Lower leg skin (tissue), 4 donors: ENCODE results near the gene SERINC3. TPM values are rescaled to one million over a fixed set of nuclear protein-coding genes. Genes with fewer than 3 reads are reported as not detected.

Experiments
- DNase-seq, 2 donors: peaks; one replicate each; pipeline ENCODE4 v3.0.0-alpha.2; 2019; ENCODE audit warnings: low spot score in 2 of 2
- H3K4me3 ChIP-seq: fragments of 200-600 bp; sonication (generic); 2 replicates; pipeline ENCODE4 v1.5.1; 2017; ENCODE audit warnings: mild to moderate bottlenecking, low read depth; ENCODE audit not compliant: poor library complexity, severe bottlenecking
- POLR2A ChIP-seq, 2 donors: fragments of 450-650 bp; IDR thresholded peaks; one replicate each; pipeline ENCODE4 v1.6.1; 2016 to 2017; ENCODE audit warnings: antibody characterized with exemption in 2 of 2, mild to moderate bottlenecking in 1 of 2, moderate library complexity in 1 of 2
- WGBS, 2 donors: methylation state at CpG; one replicate each; pipeline ENCODE4 v1.1.5; 2018; 5-methylcytosine and 5-hydroxymethylcytosine counted together
- intact Hi-C: fragments of 100-400 bp; cut with DNase I; formaldehyde crosslinking; loops from one replicate; pipeline ENCODE4 v1.15.0; 2023; ENCODE audit warnings: low total_unique reads
- total RNA-seq, 4 donors: library from RNA; depleted of rRNA; stranded (reverse); fragments of >200 nt; gene quantifications; one replicate each; pipeline ENCODE4 v1.1.0, GENCODE V29; 2016
- TF ChIP-seq, protein P1 (sequence below), 3 donors: fragments of 450-650 bp; IDR thresholded peaks; one replicate each; pipeline ENCODE4 v1.5.1; 2016; ENCODE audit warnings: antibody characterized with exemption in 3 of 3, mild to moderate bottlenecking in 3 of 3, moderate library complexity in 2 of 3

Gene SERINC3
- total RNA-seq, 4 donors from 2014 or later = 102 to 142 (median 124) TPM

DNA sequence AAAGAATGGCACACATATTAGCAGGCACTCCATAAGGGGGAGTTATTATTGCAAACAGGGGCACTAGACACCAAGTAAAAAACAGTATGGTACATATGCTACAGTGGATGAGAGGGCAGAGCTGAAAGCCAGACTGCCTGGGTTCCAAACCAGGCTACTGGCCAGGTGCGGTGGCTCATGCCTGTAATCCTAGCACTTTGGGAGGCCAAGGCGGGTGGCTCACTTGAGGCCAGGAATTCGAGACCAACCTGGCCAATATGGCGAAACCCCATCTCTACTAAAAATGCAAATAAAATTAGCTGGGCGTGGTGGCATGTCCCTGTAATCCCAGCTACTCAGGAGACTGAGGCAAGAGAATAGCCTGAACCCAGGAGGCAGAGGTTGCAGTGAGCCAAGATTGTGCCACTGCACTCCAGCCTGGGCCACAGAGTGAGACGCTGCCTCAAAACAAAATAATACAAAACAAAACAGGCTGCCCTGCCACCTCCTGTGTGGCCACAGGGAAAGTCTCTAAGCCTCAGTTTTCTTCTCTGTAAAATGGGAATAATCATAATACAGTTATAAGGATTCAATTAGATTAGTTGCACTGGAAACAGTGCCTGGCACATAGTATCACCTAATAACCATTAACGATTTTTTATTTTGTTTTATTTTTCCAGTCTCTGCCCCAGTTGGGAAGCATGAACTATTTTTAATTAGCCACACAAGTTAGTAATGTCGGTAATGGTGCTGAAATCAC is 53.7 kb downstream of the SERINC3 start:
- H3K4me3 ChIP-seq = no peak overlapping the region
- no peak for DNase-seq
- TF ChIP-seq POLR2A (IDR thresholded peaks at IDR 0.05) = no peak
- TF ChIP-seq, protein P1, sequence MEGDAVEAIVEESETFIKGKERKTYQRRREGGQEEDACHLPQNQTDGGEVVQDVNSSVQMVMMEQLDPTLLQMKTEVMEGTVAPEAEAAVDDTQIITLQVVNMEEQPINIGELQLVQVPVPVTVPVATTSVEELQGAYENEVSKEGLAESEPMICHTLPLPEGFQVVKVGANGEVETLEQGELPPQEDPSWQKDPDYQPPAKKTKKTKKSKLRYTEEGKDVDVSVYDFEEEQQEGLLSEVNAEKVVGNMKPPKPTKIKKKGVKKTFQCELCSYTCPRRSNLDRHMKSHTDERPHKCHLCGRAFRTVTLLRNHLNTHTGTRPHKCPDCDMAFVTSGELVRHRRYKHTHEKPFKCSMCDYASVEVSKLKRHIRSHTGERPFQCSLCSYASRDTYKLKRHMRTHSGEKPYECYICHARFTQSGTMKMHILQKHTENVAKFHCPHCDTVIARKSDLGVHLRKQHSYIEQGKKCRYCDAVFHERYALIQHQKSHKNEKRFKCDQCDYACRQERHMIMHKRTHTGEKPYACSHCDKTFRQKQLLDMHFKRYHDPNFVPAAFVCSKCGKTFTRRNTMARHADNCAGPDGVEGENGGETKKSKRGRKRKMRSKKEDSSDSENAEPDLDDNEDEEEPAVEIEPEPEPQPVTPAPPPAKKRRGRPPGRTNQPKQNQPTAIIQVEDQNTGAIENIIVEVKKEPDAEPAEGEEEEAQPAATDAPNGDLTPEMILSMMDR (IDR thresholded peaks at IDR 0.05) = no peak
- intact Hi-C loops = no loop called here
- WGBS, 2 donors = 90 to 91% methylated on average over 8 of the region's 8 CpGs

DNA sequence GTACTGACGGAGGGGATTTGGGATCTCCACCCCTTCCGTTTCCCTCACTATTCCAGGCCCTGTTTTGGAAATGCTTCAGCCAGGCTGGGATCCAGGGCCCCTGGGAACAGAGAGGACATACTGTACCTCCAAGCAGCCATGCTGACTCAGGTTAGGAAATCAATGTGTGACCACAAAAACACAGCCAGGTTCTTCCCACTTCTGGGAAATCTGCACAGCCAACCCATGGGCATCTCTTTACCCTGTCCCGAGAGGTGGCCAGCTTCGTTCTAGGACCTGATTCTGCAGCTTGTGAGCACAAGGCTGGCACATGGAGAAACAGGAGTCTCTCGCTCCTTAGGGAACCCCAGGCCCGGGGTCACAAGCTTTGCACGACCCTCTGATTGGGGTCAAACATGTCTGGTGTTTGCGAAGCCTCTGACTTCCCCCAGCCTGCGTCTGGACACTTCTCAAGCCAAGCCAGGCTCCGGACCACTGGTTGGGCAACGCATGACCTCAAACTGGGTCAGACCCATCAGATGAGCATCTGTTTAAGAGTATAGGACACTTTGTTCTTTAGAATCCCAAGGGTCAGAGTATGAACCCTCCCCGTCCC is 54.5 kb downstream of the SERINC3 start:
- DNase-seq = peak; percentile 84 to 90
- H3K4me3 ChIP-seq = no peak overlapping the region
- intact Hi-C loops = no loop called here
- WGBS, 2 donors = 60 to 75% methylated on average over 11 to 12 of the region's 12 CpGs
- TF ChIP-seq, protein P1 (IDR thresholded peaks at IDR 0.05) = no peak

DNA sequence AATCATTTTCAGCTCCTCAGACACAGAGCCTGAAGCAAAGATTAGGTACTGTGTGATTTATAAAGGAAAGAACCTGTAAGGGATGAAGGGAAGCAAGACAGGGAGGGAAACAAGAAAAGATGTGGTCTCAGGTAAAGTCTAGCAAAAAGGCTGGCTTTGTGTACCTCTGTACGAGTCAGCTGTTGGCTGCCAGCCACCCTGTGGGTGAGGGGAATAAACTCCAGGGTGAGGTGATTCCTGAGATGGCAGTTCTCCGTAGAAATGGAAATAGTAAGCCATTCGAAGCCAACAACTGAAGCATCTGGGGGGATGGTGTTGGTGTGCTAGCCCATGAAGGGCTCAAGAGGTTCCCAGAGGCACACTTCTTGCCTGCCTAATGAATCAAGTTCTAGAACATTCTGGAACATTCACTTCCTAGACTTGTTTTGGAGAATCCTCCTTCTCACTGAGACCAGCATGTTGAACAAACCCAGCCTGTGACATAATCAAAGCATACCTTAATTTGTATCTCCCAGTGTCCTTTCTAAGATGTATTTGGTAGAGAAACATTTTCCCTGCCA is 56.8 kb downstream of the SERINC3 start:
- intact Hi-C loops = no loop called here
- H3K4me3 ChIP-seq = no peak overlapping the region
- DNase-seq = no peak
- TF ChIP-seq POLR2A (IDR thresholded peaks at IDR 0.05) = no peak
- TF ChIP-seq, protein P1 (IDR thresholded peaks at IDR 0.05) = no peak
- 45 to 53% methylated on average over 3 of the region's 3 CpGs for WGBS, 2 donors

DNA sequence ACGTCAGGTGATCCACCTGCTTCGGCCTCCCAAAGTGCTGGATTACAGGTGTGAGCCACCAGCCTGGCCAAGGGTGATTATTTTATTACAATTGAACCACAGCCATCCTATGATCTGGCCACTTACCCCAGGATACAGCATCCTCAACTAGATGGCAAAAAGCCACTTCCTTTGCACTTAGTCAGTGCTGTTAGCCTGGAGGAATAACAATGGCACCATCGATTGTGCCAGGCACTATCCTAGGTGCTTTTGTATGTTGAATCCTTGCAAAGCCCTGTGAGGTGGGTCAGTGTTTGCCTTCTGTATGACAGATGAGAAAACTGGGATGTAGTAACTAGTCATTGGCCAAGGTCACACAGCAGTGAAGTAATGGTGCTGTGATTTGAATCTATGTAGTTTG is 57.4 kb downstream of the SERINC3 start:
- WGBS, 2 donors = 83 to 88% methylated on average over 3 of the region's 3 CpGs
- intact Hi-C loops = no loop called here
- no peak for DNase-seq
- no peak overlapping the region for H3K4me3 ChIP-seq
- no peak for TF ChIP-seq POLR2A (IDR thresholded peaks at IDR 0.05)
- TF ChIP-seq, protein P1 (IDR thresholded peaks at IDR 0.05) = no peak

DNA sequence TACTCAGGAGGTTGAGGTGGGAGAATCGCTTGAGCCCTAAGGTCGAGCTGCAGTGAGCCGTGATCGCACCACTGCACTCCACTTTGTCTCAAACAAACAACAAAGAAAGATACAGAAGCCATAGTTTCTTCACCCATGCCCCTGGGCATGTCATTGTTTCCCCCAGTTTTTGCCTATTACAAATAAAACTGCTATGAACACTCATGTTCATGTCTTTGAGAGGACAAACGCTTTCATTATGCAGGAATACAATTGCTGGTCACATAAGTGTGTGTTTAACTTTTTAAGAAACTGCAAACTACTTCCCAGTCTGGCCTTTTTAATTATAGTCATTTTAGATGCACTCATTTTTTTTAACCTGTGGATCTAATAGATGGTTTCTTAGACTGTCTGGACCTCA is 58.4 kb downstream of the SERINC3 start:
- WGBS, 2 donors = 66 to 71% methylated on average over 5 of the region's 5 CpGs
- TF ChIP-seq POLR2A (IDR thresholded peaks at IDR 0.05) = no peak
- TF ChIP-seq, protein P1 (IDR thresholded peaks at IDR 0.05) = no peak
- no peak for DNase-seq

More for the DNA sequence above, 58.4 kb downstream of the SERINC3 start:
- intact Hi-C loops = no loop called here
- no peak overlapping the region for H3K4me3 ChIP-seq
